HL-60/S4 (cell line): ENCODE data around the gene RPS6KA3.

Experiments used
- in situ Hi-C: fragments of 300-500 bp; cut with MboI; formaldehyde crosslinking; loops from 2 replicates; pipeline ENCODE4 v1.14.3; 2022; ENCODE audit warnings: low sequenced_read_pairs

The RPS6KA3 gene

GRCh38 chrX:20112022-20112774 is 154.5 kb downstream of the RPS6KA3 start:
- in situ Hi-C loops, result no loop called here

DNA sequence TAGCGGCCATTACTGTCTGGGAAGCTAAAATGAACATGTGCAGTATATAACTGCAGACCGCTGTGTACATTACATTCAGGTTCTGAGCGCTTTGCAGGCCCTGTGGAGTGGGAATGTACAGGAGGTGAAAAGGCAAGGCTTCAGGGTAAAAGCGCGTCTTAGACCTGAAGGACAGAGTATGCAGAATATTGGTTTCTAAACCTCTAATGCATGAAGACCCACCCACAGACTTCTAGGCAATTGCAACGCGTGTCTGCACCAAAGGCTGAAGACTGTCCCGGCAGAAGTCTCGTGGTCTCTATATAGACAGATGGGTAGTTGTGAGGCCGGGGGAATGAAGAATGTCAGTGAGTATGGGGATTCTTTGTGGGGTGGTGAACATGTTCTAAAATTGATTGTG is 155.4 kb downstream of the RPS6KA3 start:
- in situ Hi-C loops, result no loop called here

GRCh38 chrX:20101934-20102581 is 164.7 kb downstream of the RPS6KA3 start:
- in situ Hi-C loops, result no loop called here
